HCT116 (cell line): ENCODE results near the gene FGFR3. TPM values are rescaled to one million over a fixed set of nuclear protein-coding genes. Genes with fewer than 3 reads are reported as not detected.

Experiments used
- ATAC-seq: fragments of 200-7000 bp; cut with Tn5 transposase; 2 replicates; pipeline ENCODE4 v1.9.1; 2020; ENCODE audit warnings: mild to moderate bottlenecking, moderate library complexity
- BruUV-seq: library from RNA; stranded (reverse); fragments of 400-500 nt; replicated peaks from 2 replicates; lab custom pipeline; 2021; lab: Mats Ljungman, UMichigan
- CTCF ChIA-PET: fragments of 300-600 bp; sonication (Branson Sonifier 250); formaldehyde crosslinking; loops from one replicate; lab custom pipeline; 2021; ENCODE audit warnings: antibody characterized with exemption; lab: Charles Lee
- POLR2A ChIA-PET: fragments of 300-600, 350-600 bp; sonication (Branson Sonifier 250); formaldehyde crosslinking; loops from one replicate; lab custom pipeline; 2021; ENCODE audit warnings: antibody characterized with exemption; lab: Charles Lee
- RAD21 ChIA-PET, 2 experiments: fragments of 300-600 bp; sonication (Branson Sonifier 250); formaldehyde crosslinking; loops; one replicate each; lab custom pipeline; 2023; ENCODE audit warnings: low total read pairs in 2 of 2; ENCODE audit not compliant: uncharacterized antibody in 2 of 2, unreplicated experiment in 2 of 2, low non-redundant PET in 1 of 2; lab: Charles Lee
- DNase-seq: peaks from one replicate; pipeline ENCODE4 v3.0.0-alpha.2; 2010; ENCODE audit warnings: low read depth, low spot score
- H2AFZ ChIP-seq: fragments of 200-600 bp; shearing (Covaris generic), sonication (generic); 2 replicates; pipeline ENCODE4 v1.6.1; 2017; ENCODE audit warnings: low read depth, mixed run types, mixed read lengths, antibody characterized with exemption, low read length; ENCODE audit not compliant: poor library complexity, severe bottlenecking
- H3K27ac ChIP-seq: 2 replicates; pipeline ENCODE4 v1.5.1; 2012; ENCODE audit warnings: low read depth, low read length
- H3K27me3 ChIP-seq: fragments of 200-600 bp; sonication (generic); 2 replicates; pipeline ENCODE4 v1.6.1; 2016; ENCODE audit warnings: mixed run types, low read length, mixed read lengths; ENCODE audit not compliant: insufficient read depth
- H3K36me3 ChIP-seq, 2 experiments: fragments of 200-500 bp in 1 of 2; fragments of 200-600 bp in 1 of 2; sonication (Bioruptor generic) in 1 of 2; sonication (generic) in 1 of 2; 2 replicates each; pipeline versions ENCODE4 v1.5.1 to v1.6.1; 2014 to 2016; ENCODE audit warnings: low read length in 2 of 2, inconsistent platforms in 1 of 2, mixed read lengths in 1 of 2, mixed run types in 1 of 2; ENCODE audit not compliant: insufficient read depth in 2 of 2, control insufficient read depth in 1 of 2
- H3K4me1 ChIP-seq, 2 experiments: fragments of 200-600 bp in 1 of 2; sonication (generic) in 1 of 2; 2 replicates each; pipeline versions ENCODE4 v1.5.1 to v1.6.1; 2012 to 2017; ENCODE audit warnings: low read length in 2 of 2, inconsistent platforms in 1 of 2, mild to moderate bottlenecking in 1 of 2, mixed read lengths in 1 of 2, mixed run types in 1 of 2, moderate library complexity in 1 of 2; ENCODE audit not compliant: insufficient read depth in 2 of 2, control insufficient read depth in 1 of 2
- H3K4me2 ChIP-seq: fragments of 200-600 bp; sonication (generic); 2 replicates; pipeline ENCODE4 v1.6.1; 2017; ENCODE audit warnings: mixed run types, low read length, mixed read lengths
- H3K4me3 ChIP-seq, 2 experiments: fragments of 200-600 bp in 1 of 2; sonication (generic) in 1 of 2; replicated peaks in 1 of 2; 2 replicates each; pipeline ENCODE4 v1.5.1; 2011 to 2016; ENCODE audit warnings: low read length in 2 of 2, control low read depth in 1 of 2, low read depth in 1 of 2, mild to moderate bottlenecking in 1 of 2, mixed read lengths in 1 of 2, mixed run types in 1 of 2
- H3K79me2 ChIP-seq: fragments of 200-600 bp; sonication (generic); 2 replicates; pipeline ENCODE4 v1.6.1; 2017; ENCODE audit warnings: mild to moderate bottlenecking, mixed run types, low read length, moderate library complexity, mixed read lengths; ENCODE audit not compliant: insufficient read depth
- H3K9ac ChIP-seq: fragments of 200-600 bp; sonication (generic); 2 replicates; pipeline ENCODE4 v1.6.1; 2016; ENCODE audit warnings: low read length, mixed read lengths
- H3K9me2 ChIP-seq: fragments of 200-600 bp; sonication (generic), shearing (Covaris generic); 2 replicates; pipeline ENCODE4 v1.6.1; 2017; ENCODE audit warnings: mixed run types, mild to moderate bottlenecking, moderate library complexity; ENCODE audit not compliant: insufficient read depth
- H3K9me3 ChIP-seq, 2 experiments: fragments of 200-500 bp in 1 of 2; fragments of 200-600 bp in 1 of 2; sonication (Bioruptor generic) in 1 of 2; sonication (generic) in 1 of 2; 2 replicates each; pipeline ENCODE4 v1.6.1; 2014 to 2017; ENCODE audit warnings: low read length in 2 of 2, mixed read lengths in 2 of 2, inconsistent platforms in 1 of 2, low read depth in 1 of 2, mild to moderate bottlenecking in 1 of 2, mixed run types in 1 of 2, moderate library complexity in 1 of 2; ENCODE audit not compliant: control insufficient read depth in 1 of 2, insufficient read depth in 1 of 2
- H4K20me1 ChIP-seq: fragments of 200-600 bp; sonication (generic), shearing (Covaris generic); 2 replicates; pipeline ENCODE4 v1.6.1; 2017; ENCODE audit warnings: mixed run types, mild to moderate bottlenecking, moderate library complexity; ENCODE audit not compliant: insufficient read depth
- ELF1 ChIP-seq: IDR thresholded peaks from 2 replicates; pipeline ENCODE4 v1.6.1; 2012; ENCODE audit warnings: low read depth, borderline replicate concordance
- EZH2phosphoT487 ChIP-seq: fragments of 200-600 bp; IDR thresholded peaks from 2 replicates; pipeline ENCODE4 v1.6.1; 2018; ENCODE audit warnings: antibody characterized with exemption, borderline replicate concordance
- FOSL1 ChIP-seq: IDR thresholded peaks from 2 replicates; pipeline ENCODE4 v1.6.1; 2012; ENCODE audit warnings: low read depth
- POLR2A ChIP-seq: IDR thresholded peaks from 2 replicates; pipeline ENCODE4 v1.7.0; 2011; ENCODE audit warnings: borderline replicate concordance; ENCODE audit not compliant: insufficient read depth, insufficient read length; ENCODE audit errors: extremely low read depth
- POLR2AphosphoS5 ChIP-seq: IDR thresholded peaks from 2 replicates; pipeline ENCODE4 v1.6.1; 2011; ENCODE audit warnings: mild to moderate bottlenecking, low read depth, low read length, moderate library complexity
- SRF ChIP-seq: IDR thresholded peaks from 2 replicates; pipeline ENCODE4 v1.6.1; 2012; ENCODE audit warnings: low read depth
- TCF7L2 ChIP-seq: IDR thresholded peaks from 2 replicates; pipeline ENCODE4 v1.7.0; 2011; ENCODE audit warnings: borderline replicate concordance, inconsistent platforms; ENCODE audit not compliant: insufficient read depth, insufficient read length; ENCODE audit errors: extremely low read depth
- YY1 ChIP-seq: IDR thresholded peaks from 2 replicates; pipeline ENCODE4 v1.6.1; 2011; ENCODE audit warnings: low read length, low read depth, moderate library complexity, mild to moderate bottlenecking; ENCODE audit not compliant: insufficient replicate concordance; ENCODE audit errors: extremely low read depth
- ZFX ChIP-seq: fragments of 450-650 bp; IDR thresholded peaks from 2 replicates; pipeline ENCODE4 v1.6.1; 2017
- ZNF274 ChIP-seq: fragments of 200-500 bp; sonication (Bioruptor generic); IDR thresholded peaks from 2 replicates; pipeline ENCODE4 v1.6.1; 2014; ENCODE audit warnings: mild to moderate bottlenecking, low read depth, low read length, inconsistent platforms
- intact Hi-C: fragments of 100-400 bp; cut with micrococcal nuclease; formaldehyde crosslinking; loops from 2 replicates; pipeline ENCODE4 v1.10.0; 2022
- total RNA-seq: library from RNA; stranded (reverse); gene quantifications from one replicate; pipeline ENCODE4 v1.2.1, GENCODE V29; 2021; ENCODE audit not compliant: unreplicated experiment
- TF ChIP-seq, protein P1 (sequence below), 3 experiments: fragments of 200-600 bp in 1 of 3; sonication (generic) in 1 of 3; IDR thresholded peaks in 2 of 3; conservative IDR thresholded peaks in 1 of 3; 2 replicates each; pipeline ENCODE4 v1.5.1; 2012 to 2017; ENCODE audit warnings: low read depth in 2 of 3, low read length in 2 of 3, antibody characterized with exemption in 1 of 3, borderline replicate concordance in 1 of 3, control low read depth in 1 of 3, mild to moderate bottlenecking in 1 of 3, mixed read lengths in 1 of 3, mixed run types in 1 of 3, moderate library complexity in 1 of 3; ENCODE audit not compliant: insufficient read depth in 1 of 3
- TF ChIP-seq, protein P2 (sequence below): IDR thresholded peaks from 2 replicates; pipeline ENCODE4 v1.6.1; 2011; ENCODE audit warnings: mild to moderate bottlenecking, low read length, moderate library complexity; ENCODE audit not compliant: insufficient replicate concordance; ENCODE audit errors: extremely low read depth

FGFR3 gene
- total RNA-seq, 1 experiment from 2014 or later, result 31.7 TPM

DNA sequence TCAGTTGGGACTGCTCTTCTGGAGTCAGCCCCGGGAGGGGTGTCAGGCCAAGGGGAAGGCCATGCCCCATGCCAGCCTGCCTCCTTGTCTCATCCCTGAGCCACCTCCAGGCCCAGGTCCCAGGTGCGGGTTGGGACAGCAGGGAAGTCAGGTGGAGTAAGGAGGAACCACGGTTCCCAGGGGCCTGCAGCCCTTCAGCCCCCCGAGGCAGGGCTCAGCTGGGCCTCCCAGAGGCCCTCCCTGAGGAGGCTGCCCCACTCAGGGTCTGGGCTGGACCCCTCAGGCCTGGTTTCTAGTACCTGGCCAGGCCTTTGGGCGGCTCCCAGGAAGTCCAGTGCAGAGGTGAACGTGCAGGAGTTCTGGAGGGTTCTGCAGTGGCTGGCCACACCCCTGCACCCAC, 23.4 kb upstream of the FGFR3 start:
- no peak overlapping the region for H2AFZ ChIP-seq
- H3K27ac ChIP-seq, result no peak overlapping the region
- H3K9me3 ChIP-seq, result no peaks in the 10 kb centered on the region
- peaks cover 27 to 29% of the 10 kb centered on the region in 2 experiments for H3K4me1 ChIP-seq
- ChIA-PET RAD21 (no interaction called here), POLR2A (no interaction called here), CTCF (no interaction called here)
- H3K4me2 ChIP-seq, result no peak overlapping the region
- H3K9ac ChIP-seq, result no peak overlapping the region
- ATAC-seq (no peak), DNase-seq (no peak)
- H3K79me2 ChIP-seq, result no peaks in the 10 kb centered on the region
- TF ChIP-seq EZH2phosphoT487, result no peak
- TF ChIP-seq ELF1, result no peak
- no peak for TF ChIP-seq YY1
- TF ChIP-seq, protein P1, sequence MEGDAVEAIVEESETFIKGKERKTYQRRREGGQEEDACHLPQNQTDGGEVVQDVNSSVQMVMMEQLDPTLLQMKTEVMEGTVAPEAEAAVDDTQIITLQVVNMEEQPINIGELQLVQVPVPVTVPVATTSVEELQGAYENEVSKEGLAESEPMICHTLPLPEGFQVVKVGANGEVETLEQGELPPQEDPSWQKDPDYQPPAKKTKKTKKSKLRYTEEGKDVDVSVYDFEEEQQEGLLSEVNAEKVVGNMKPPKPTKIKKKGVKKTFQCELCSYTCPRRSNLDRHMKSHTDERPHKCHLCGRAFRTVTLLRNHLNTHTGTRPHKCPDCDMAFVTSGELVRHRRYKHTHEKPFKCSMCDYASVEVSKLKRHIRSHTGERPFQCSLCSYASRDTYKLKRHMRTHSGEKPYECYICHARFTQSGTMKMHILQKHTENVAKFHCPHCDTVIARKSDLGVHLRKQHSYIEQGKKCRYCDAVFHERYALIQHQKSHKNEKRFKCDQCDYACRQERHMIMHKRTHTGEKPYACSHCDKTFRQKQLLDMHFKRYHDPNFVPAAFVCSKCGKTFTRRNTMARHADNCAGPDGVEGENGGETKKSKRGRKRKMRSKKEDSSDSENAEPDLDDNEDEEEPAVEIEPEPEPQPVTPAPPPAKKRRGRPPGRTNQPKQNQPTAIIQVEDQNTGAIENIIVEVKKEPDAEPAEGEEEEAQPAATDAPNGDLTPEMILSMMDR (IDR thresholded peaks at IDR 0.05 in 2 of 3, conservative IDR thresholded peaks at IDR 0.05 in 1 of 3; ENCODE audit: borderline replicate concordance in 1 of 3, insufficient read depth in 1 of 3, low read depth in 2 of 3, low read length in 2 of 3), result no peak
- no peaks in the 10 kb centered on the region for H3K27me3 ChIP-seq
- H3K36me3 ChIP-seq, result no peaks in the 10 kb centered on the region
- H3K9me2 ChIP-seq, result no peaks in the 10 kb centered on the region
- intact Hi-C loops, result no loop called here
- no peak overlapping the region for H3K4me3 ChIP-seq
- no peaks in the 10 kb centered on the region for H4K20me1 ChIP-seq
- no TSS peak for BruUV-seq

DNA sequence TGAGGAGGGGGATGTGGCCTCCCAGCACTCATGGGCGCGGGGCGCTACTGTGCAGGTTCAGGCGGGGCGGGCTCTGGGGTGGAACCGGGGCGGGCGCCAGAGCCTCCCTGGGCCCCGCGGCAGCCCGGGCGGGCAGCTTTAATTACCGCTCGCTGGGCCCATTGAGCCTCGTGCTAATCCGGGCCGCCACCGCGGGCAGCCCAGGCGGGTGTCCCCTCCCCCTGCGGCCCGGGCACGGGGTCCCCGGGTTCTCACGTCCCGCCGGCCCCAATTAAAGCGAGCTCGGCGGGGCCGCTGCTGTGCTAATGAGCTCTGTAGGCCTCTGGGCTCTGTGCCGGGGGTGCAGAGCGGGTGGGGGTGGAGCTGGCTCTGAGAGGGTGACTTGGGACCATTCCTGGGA, 22.8 kb upstream of the FGFR3 start:
- no peaks in the 10 kb centered on the region for H3K27me3 ChIP-seq
- H3K9ac ChIP-seq, result no peak overlapping the region
- ChIA-PET RAD21 (no interaction called here), POLR2A (no interaction called here), CTCF (no interaction called here)
- H3K4me1 ChIP-seq, result peaks cover 25 to 27% of the 10 kb centered on the region in 2 experiments
- ATAC-seq, result no peak
- H3K27ac ChIP-seq, result no peak overlapping the region
- H4K20me1 ChIP-seq, result no peaks in the 10 kb centered on the region
- no peak overlapping the region for H3K4me3 ChIP-seq
- H2AFZ ChIP-seq, result no peak overlapping the region
- H3K9me3 ChIP-seq, result no peaks in the 10 kb centered on the region
- no TSS peak for BruUV-seq
- DNase-seq, result no peak
- no peaks in the 10 kb centered on the region for H3K79me2 ChIP-seq
- intact Hi-C loops, result no loop called here
- no peak overlapping the region for H3K4me2 ChIP-seq
- no peaks in the 10 kb centered on the region for H3K36me3 ChIP-seq
- H3K9me2 ChIP-seq, result no peaks in the 10 kb centered on the region
- TF ChIP-seq FOSL1, result no peak
- no peak for TF ChIP-seq ZFX
- TF ChIP-seq, protein P2, sequence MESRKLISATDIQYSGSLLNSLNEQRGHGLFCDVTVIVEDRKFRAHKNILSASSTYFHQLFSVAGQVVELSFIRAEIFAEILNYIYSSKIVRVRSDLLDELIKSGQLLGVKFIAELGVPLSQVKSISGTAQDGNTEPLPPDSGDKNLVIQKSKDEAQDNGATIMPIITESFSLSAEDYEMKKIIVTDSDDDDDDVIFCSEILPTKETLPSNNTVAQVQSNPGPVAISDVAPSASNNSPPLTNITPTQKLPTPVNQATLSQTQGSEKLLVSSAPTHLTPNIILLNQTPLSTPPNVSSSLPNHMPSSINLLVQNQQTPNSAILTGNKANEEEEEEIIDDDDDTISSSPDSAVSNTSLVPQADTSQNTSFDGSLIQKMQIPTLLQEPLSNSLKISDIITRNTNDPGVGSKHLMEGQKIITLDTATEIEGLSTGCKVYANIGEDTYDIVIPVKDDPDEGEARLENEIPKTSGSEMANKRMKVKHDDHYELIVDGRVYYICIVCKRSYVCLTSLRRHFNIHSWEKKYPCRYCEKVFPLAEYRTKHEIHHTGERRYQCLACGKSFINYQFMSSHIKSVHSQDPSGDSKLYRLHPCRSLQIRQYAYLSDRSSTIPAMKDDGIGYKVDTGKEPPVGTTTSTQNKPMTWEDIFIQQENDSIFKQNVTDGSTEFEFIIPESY, result no peak
- TF ChIP-seq SRF, result no peak
- TF ChIP-seq ZNF274, result no peak
- no peak for TF ChIP-seq TCF7L2
- TF ChIP-seq, protein P1 (IDR thresholded peaks at IDR 0.05 in 2 of 3, conservative IDR thresholded peaks at IDR 0.05 in 1 of 3; ENCODE audit: borderline replicate concordance in 1 of 3, insufficient read depth in 1 of 3, low read depth in 2 of 3, low read length in 2 of 3), result no peak
- TF ChIP-seq POLR2AphosphoS5, result no peak
- TF ChIP-seq EZH2phosphoT487, result no peak
- no peak for TF ChIP-seq POLR2A
